H1 (cell line): ENCODE data around the gene RRAS. TPM values are rescaled to one million over a fixed set of nuclear protein-coding genes. Genes with fewer than 3 reads are reported as not detected.

Experiments
- CTCF ChIA-PET: fragments of 300-600 bp; sonication (Branson Sonifier 250); formaldehyde crosslinking; loops from one replicate; lab custom pipeline; 2021; ENCODE audit not compliant: partially characterized antibody; lab: Charles Lee
- POLR2A ChIA-PET: fragments of 300-600 bp; sonication (Branson Sonifier 250); formaldehyde crosslinking; loops from one replicate; lab custom pipeline; 2021; ENCODE audit warnings: inconsistent platforms; ENCODE audit not compliant: partially characterized antibody; lab: Charles Lee
- DNase-seq, 2 experiments: peaks; one replicate each; pipeline versions ENCODE4 v3.0.0 to v3.0.0-alpha.2; 2010 to 2022; ENCODE audit warnings: low spot score in 2 of 2, low read depth in 1 of 2, mixed read lengths in 1 of 2
- FAIRE-seq: peaks from 2 replicates; lab custom pipeline; 2011; peaks lifted over from hg19 to GRCh38; lab: Jason Lieb, UNC
- H2AFZ ChIP-seq: 2 replicates; pipeline ENCODE4 v1.8.1; 2012; ENCODE audit warnings: low read length, inconsistent platforms
- H2AK5ac ChIP-seq: 2 replicates; pipeline ENCODE4 v1.6.1; 2013; ENCODE audit warnings: low read depth, low read length
- H2BK120ac ChIP-seq: replicated peaks from 2 replicates; pipeline ENCODE3; 2013; ENCODE audit warnings: low read depth, low read length, inconsistent platforms
- H2BK12ac ChIP-seq: 2 replicates; pipeline ENCODE4 v1.6.1; 2013; ENCODE audit warnings: low read depth, low read length
- H2BK15ac ChIP-seq: 2 replicates; pipeline ENCODE4 v1.6.1; 2013; ENCODE audit warnings: low read length
- H2BK20ac ChIP-seq: 2 replicates; pipeline ENCODE4 v1.6.1; 2013; ENCODE audit warnings: low read length
- H2BK5ac ChIP-seq: 2 replicates; pipeline ENCODE4 v1.6.1; 2013; ENCODE audit warnings: low read depth, low read length
- H3K14ac ChIP-seq: 2 replicates; pipeline ENCODE4 v1.6.1; 2013; ENCODE audit warnings: inconsistent platforms; ENCODE audit not compliant: insufficient read length
- H3K18ac ChIP-seq: 2 replicates; pipeline ENCODE4 v1.6.1; 2013; ENCODE audit warnings: low read length; ENCODE audit errors: extremely low read depth
- H3K23ac ChIP-seq: 2 replicates; pipeline ENCODE4 v1.6.1; 2013; ENCODE audit warnings: inconsistent platforms; ENCODE audit not compliant: insufficient read length
- H3K23me2 ChIP-seq: 2 replicates; pipeline ENCODE4 v1.6.1; 2013; ENCODE audit warnings: low read depth, low read length
- H3K27ac ChIP-seq: 2 replicates; pipeline ENCODE4 v1.6.1; 2011; ENCODE audit warnings: low read depth, low read length, inconsistent platforms
- H3K27me3 ChIP-seq, 4 experiments: replicated peaks in 1 of 4; 1 replicate in 1 of 4; 2 replicates in 3 of 4; pipeline versions ENCODE4 v1.6.1 to v1.8.1; 2011 to 2013; ENCODE audit warnings: low read length in 3 of 4, mild to moderate bottlenecking in 3 of 4, inconsistent platforms in 2 of 4, mixed read lengths in 2 of 4, moderate library complexity in 1 of 4; ENCODE audit not compliant: control insufficient read depth in 3 of 4, insufficient read depth in 3 of 4; ENCODE audit errors: extremely low read depth in 1 of 4
- H3K36me3 ChIP-seq, 4 experiments: 2 replicates each; pipeline versions ENCODE4 v1.6.1 to v1.8.1; 2011 to 2013; ENCODE audit warnings: mild to moderate bottlenecking in 4 of 4, low read length in 3 of 4, moderate library complexity in 2 of 4, control low read depth in 1 of 4, inconsistent platforms in 1 of 4; ENCODE audit not compliant: insufficient read depth in 4 of 4, control insufficient read depth in 2 of 4
- H3K4ac ChIP-seq: replicated peaks from 2 replicates; pipeline ENCODE3; 2013; ENCODE audit warnings: low read length, low read depth, mixed read lengths, inconsistent platforms; ENCODE audit not compliant: insufficient read length
- H3K4me1 ChIP-seq, 4 experiments: replicated peaks in 1 of 4; 1 replicate in 1 of 4; 2 replicates in 3 of 4; pipeline versions ENCODE4 v1.6.1 to v1.8.1; 2011 to 2013; ENCODE audit warnings: low read length in 3 of 4, inconsistent platforms in 2 of 4, mixed read lengths in 1 of 4; ENCODE audit not compliant: insufficient read depth in 4 of 4, control insufficient read depth in 3 of 4
- H3K4me2 ChIP-seq, 2 experiments: 2 replicates each; pipeline versions ENCODE4 v1.6.1 to v1.8.1; 2011 to 2013; ENCODE audit warnings: low read depth in 2 of 2, low read length in 2 of 2, control low read depth in 1 of 2, inconsistent platforms in 1 of 2, mild to moderate bottlenecking in 1 of 2; ENCODE audit not compliant: insufficient read depth in 1 of 2
- H3K4me3 ChIP-seq, 4 experiments: fragments of 200-600, 300-600 bp in 1 of 4; sonication (generic), shearing (Covaris generic), sonication (Bioruptor Twin) in 1 of 4; 2 replicates each; pipeline versions ENCODE4 v1.5.1 to v1.8.1; 2011 to 2016; ENCODE audit warnings: low read length in 4 of 4, low read depth in 3 of 4, control low read depth in 2 of 4, inconsistent platforms in 2 of 4, mild to moderate bottlenecking in 2 of 4, mixed read lengths in 1 of 4, moderate library complexity in 1 of 4; ENCODE audit not compliant: insufficient read depth in 2 of 4; ENCODE audit errors: extremely low read depth in 1 of 4
- H3K56ac ChIP-seq: replicated peaks from 2 replicates; pipeline ENCODE3; 2013; ENCODE audit warnings: low read depth, mild to moderate bottlenecking, mixed read lengths, low read length, inconsistent platforms; ENCODE audit not compliant: insufficient read length
- H3K79me1 ChIP-seq: 2 replicates; pipeline ENCODE4 v1.6.1; 2013; ENCODE audit warnings: low read depth, low read length, control low read depth
- H3K79me2 ChIP-seq, 2 experiments: 2 replicates each; pipeline versions ENCODE4 v1.6.1 to v1.8.1; 2012 to 2013; ENCODE audit warnings: low read length in 2 of 2, mild to moderate bottlenecking in 2 of 2, inconsistent platforms in 1 of 2; ENCODE audit not compliant: insufficient read depth in 2 of 2, control insufficient read depth in 1 of 2
- H3K9ac ChIP-seq, 4 experiments: replicated peaks in 1 of 4; 1 replicate in 1 of 4; 2 replicates in 3 of 4; pipeline versions ENCODE4 v1.6.1 to v1.8.1; 2011 to 2013; ENCODE audit warnings: low read depth in 3 of 4, low read length in 3 of 4, control low read depth in 2 of 4, mild to moderate bottlenecking in 2 of 4, moderate library complexity in 2 of 4, inconsistent platforms in 1 of 4; ENCODE audit errors: extremely low read depth in 1 of 4
- H3K9me3 ChIP-seq, 2 experiments: 2 replicates each; pipeline versions ENCODE4 v1.6.1 to v1.8.1; 2012 to 2013; ENCODE audit warnings: mild to moderate bottlenecking in 2 of 2, moderate library complexity in 2 of 2, control low read depth in 1 of 2, inconsistent platforms in 1 of 2, low read depth in 1 of 2, low read length in 1 of 2, mixed read lengths in 1 of 2; ENCODE audit not compliant: insufficient read depth in 2 of 2
- H4K20me1 ChIP-seq, 2 experiments: replicated peaks in 1 of 2; 2 replicates each; pipeline versions ENCODE3 to v1.8.1; 2011 to 2013; ENCODE audit warnings: inconsistent platforms in 2 of 2, low read length in 2 of 2, mild to moderate bottlenecking in 1 of 2; ENCODE audit not compliant: insufficient read depth in 2 of 2, control insufficient read depth in 1 of 2
- H4K5ac ChIP-seq: 2 replicates; pipeline ENCODE4 v1.6.1; 2013; ENCODE audit warnings: low read length, low read depth, mixed read lengths, inconsistent platforms; ENCODE audit not compliant: insufficient read length
- H4K8ac ChIP-seq: 2 replicates; pipeline ENCODE4 v1.8.0; 2013; ENCODE audit warnings: mild to moderate bottlenecking, moderate library complexity, low read length, inconsistent platforms; ENCODE audit not compliant: insufficient read depth; ENCODE audit errors: extremely low read depth
- H4K91ac ChIP-seq: replicated peaks from 2 replicates; pipeline ENCODE3; 2013; ENCODE audit warnings: low read length, mixed read lengths, inconsistent platforms; ENCODE audit not compliant: insufficient read length
- KDM4A ChIP-seq: IDR thresholded peaks from one replicate; pipeline ENCODE4 v1.7.1; 2012; ENCODE audit warnings: low read depth, mild to moderate bottlenecking, moderate library complexity, low read length, inconsistent platforms; ENCODE audit not compliant: severe bottlenecking
- KDM5A ChIP-seq: fragments of 200-600 bp; IDR thresholded peaks from 2 replicates; pipeline ENCODE4 v1.7.1; 2012; ENCODE audit warnings: mild to moderate bottlenecking, low read length, inconsistent platforms, mixed read lengths
- PHF8 ChIP-seq: fragments of 200-600 bp; sonication (generic); conservative IDR thresholded peaks from 2 replicates; pipeline ENCODE4 v1.7.1; 2012; ENCODE audit warnings: low read depth, mild to moderate bottlenecking, inconsistent platforms, low read length, moderate library complexity
- POLR2A ChIP-seq, 2 experiments: IDR thresholded peaks; 1 replicate in 1 of 2; 2 replicates in 1 of 2; pipeline ENCODE4 v1.6.1; 2011; ENCODE audit warnings: low read depth in 2 of 2, low read length in 2 of 2, mild to moderate bottlenecking in 2 of 2; ENCODE audit errors: control extremely low read depth in 1 of 2
- TBP ChIP-seq: IDR thresholded peaks from 2 replicates; pipeline ENCODE4 v1.6.1; 2011; ENCODE audit warnings: low read depth, low read length, improper control_type of control experiment
- ZNF274 ChIP-seq: IDR thresholded peaks from 2 replicates; pipeline ENCODE4 v1.7.0; 2012; ENCODE audit warnings: low read length, borderline replicate concordance; ENCODE audit errors: extremely low read depth
- WGBS, 2 experiments: shearing (Covaris generic) in 1 of 2; methylation state at CpG; one replicate each; pipeline versions ENCODE4 v1.1.6 to v1.1.7; 2013 to 2015; ENCODE audit warnings: low lambda C conversion rate in 2 of 2, mixed read lengths in 2 of 2, inconsistent platforms in 1 of 2, low coverage in 1 of 2, missing lambda C conversion rate in 1 of 2; ENCODE audit not compliant: insufficient replicate concordance in 2 of 2, insufficient coverage in 1 of 2, insufficient read length in 1 of 2; ENCODE audit errors: extremely low coverage in 1 of 2, missing lambda C conversion rate in 1 of 2; 5-methylcytosine and 5-hydroxymethylcytosine counted together
- polyA plus RNA-seq, 7 experiments: library from polyadenylated mRNA; depleted of rRNA in 3 of 7; stranded (reverse) in 5 of 7; unstranded in 2 of 7; fragments of >200 nt in 5 of 7; fragments of 200-250 nt in 2 of 7; gene quantifications; 1 replicate in 5 of 7; 2 replicates in 1 of 7; 4 replicates in 1 of 7; pipeline versions ENCODE4 v1.2.1 to v1.2.3, GENCODE V29; 2011 to 2013; ENCODE audit warnings: missing spikeins in 2 of 7, mixed read lengths in 2 of 7
- total RNA-seq: library from RNA; stranded (reverse); fragmentation: NEBNext Ultra II Directional; extraction: Animal tissue kit (Norgen Biotek cat#: 25700); gene quantifications from 2 replicates; pipeline ENCODE4 v1.2.1, GENCODE V29; 2021

Gene RRAS
- total and polyA plus RNA-seq, 2 of the 8 experiments (the other 6 are each of a cell fraction or from before 2014, with no cell fraction given), result 17.7 to 49.1 TPM

- POLR2A ChIA-PET, result interaction anchor here (2.9 to 50.7 kb wide), 4 partner anchors 8 to 80 kb away, joined by 8 to 840 read pairs (median 426); partner anchors contain the start of genes ADM5, NOSIP, PRR12 and PRRG2
- Histone ChIP-seq H3K4me2 (no peak overlapping the region), H2AFZ (no peak overlapping the region), H3K23me2 (no peaks in the 10 kb centered on the region), H2BK20ac (no peak overlapping the region), H4K8ac (no peak overlapping the region), H2BK120ac (no peak overlapping the region), H4K5ac (no peak overlapping the region), H3K18ac (no peak overlapping the region), H3K9ac (no peak overlapping the region), H3K27ac (no peak overlapping the region), H3K36me3 (peaks cover 7 to 58% (median 25%) of the 10 kb centered on the region in 4 experiments; a peak in 7 of 8 replicates), H3K23ac (no peak overlapping the region), H3K56ac (no peak overlapping the region), H4K91ac (no peak overlapping the region), H3K27me3 (no peaks in the 10 kb centered on the region), H2BK5ac (no peak overlapping the region), H2BK15ac (no peak overlapping the region), H3K9me3 (no peaks in the 10 kb centered on the region), H3K79me2 (peaks cover 0 to 77% of the 10 kb centered on the region in 2 experiments; a peak in 2 of 4 replicates), H3K4me3 (no peak overlapping the region), H3K4me1 (no peaks in the 10 kb centered on the region), H3K4ac (no peak overlapping the region), H4K20me1 (peaks cover 16 to 18% of the 10 kb centered on the region in 2 experiments), H3K14ac (no peak overlapping the region), H2AK5ac (no peak overlapping the region), H2BK12ac (no peak overlapping the region), H3K79me1 (peaks cover 10% of the 10 kb centered on the region)
- 94% methylated on average over 5 of the region's 12 CpGs; no CpG with 5 or more reads in 1 of the 2 experiments for WGBS, 2 experiments
- CTCF ChIA-PET, result interaction anchor here (0.6 to 1.3 kb wide), 7 partner anchors 9 to 60 kb away, joined by 3 to 4 read pairs (median 3); no protein-coding TSS in a partner anchor
- DNase-seq, result no peak
- TF ChIP-seq ZNF274, result no peak
- no peak for TF ChIP-seq POLR2A (IDR thresholded peaks at IDR 0.05; ENCODE audit: control extremely low read depth in 1 of 2, low read depth in 2 of 2, low read length in 2 of 2)
- TF ChIP-seq TBP, result no peak
- TF ChIP-seq KDM5A, result no peak
- TF ChIP-seq KDM4A, result no peak
- no peak for TF ChIP-seq PHF8
- no peak for FAIRE-seq
These were observed 30.3 kb downstream of the RRAS start for GRCh38 chr19:49609499-49610092.
